Measurements from ENCODE around the gene TMEM176A.
"Not testable (repeated sequence)": the region's sequence is repeated elsewhere in the genome, so short reads cannot be mapped to it uniquely, and the experiment has no call there.

The TMEM176A gene

DNA sequence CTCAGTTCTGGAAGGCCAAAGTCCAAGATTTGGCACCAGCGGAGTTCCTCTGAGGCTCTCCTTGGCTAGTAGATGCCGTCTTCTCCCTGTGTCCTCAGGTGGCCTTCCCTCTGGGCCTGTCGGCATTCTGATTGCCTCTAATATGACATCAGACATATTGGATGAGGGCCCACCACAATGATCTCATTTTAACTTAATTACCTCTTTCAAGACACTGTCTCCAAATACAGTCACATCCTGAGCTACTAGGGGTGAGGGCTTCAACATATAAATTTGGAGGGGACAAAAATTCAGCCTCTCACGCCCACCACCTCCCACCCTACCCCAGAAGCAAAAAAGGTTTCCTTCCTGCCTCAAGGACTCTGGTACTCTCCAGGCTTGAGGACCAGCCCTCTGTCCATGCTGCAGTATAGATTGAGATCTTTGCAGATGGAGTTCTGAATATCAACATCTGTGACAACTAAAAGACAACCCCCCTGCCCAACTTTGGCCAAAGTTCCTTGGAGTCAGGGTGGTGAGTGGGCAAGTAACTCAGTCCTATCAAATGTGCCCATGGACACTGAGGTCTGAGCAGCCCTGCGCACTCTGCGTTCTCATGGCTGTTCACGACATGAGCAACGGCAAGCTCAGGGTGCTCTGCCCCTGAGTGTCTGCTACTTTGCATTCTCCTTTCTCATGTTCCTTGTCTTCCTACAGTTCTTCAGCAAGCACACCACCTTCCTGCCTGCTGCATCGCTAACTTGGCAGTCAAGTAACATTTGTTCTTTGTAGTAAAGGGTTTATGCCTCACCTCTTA, 11.9 kb upstream of the TMEM176A start:
- no peak for FAIRE-seq

GRCh38 chr7:150790416-150791075, 10.0 kb upstream of the TMEM176A start:
- FAIRE-seq: no peak

- no peak for FAIRE-seq
Measured at GRCh38 chr7:150791304-150791703, 9.3 kb upstream of the TMEM176A start.

DNA sequence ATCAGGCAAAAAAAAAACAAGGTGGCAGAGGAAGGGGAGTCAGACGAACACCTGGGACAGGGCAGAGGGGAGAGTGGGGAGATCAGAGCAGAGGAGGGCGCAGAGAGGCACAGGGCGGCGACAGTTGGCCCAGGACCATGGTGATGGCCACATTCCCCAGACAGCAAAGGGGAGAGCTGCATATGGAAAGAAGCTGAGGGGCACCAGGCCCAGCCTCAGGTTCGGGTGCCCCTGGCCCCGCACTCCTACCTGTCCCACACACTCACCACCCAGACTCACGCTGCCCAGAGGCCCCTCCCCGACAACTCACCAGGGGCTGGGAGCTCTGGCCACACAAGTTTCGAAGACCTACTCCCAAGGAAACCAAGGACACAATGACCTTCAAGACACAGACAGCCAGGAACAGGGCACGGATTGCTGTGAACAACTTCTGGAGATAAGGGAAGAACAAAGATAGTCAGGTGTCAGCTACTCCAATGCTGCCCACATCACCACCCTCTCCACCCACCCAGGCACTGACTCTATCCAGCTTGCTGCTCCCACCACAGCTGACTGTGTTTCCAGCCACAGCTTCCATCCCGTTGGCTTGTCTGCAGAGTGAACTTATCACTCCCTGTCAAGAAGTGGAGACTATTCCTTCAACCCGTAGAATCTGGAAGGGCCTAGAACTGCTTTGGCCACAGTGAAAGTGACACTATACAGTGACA, 8.7 kb upstream of the TMEM176A start:
- no peak for FAIRE-seq

DNA sequence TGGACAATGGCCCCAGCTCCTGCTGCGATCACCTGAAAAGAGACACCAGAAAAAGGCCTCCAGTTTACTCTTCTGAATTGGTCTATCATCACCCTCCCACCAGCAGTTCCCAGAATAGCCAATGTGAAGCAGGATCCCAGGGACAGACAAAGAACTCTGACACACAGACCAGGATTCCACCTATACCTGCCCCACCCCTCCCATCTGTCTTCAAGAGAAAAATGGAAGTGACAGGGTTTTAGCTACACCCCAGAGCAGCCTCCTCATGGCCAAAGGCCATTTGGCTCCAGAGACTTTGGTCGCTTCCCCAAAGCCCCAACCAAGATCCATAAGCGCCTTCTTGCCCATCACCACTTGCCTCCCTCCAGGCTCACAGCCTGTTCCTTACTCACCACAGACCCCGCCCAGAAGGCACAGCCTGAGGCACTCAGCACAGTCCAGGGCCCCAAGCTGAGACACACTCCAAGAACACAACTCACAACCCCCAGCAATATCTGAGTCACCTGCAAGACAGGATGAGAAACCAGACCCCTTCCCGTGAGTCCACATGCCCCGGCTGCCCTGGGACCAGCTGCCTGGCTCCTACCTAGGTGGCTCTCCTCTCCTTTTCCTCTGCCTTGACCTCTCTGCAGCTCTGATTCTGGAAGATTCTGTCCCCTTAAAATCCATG, 6.9 kb upstream of the TMEM176A start:
- FAIRE-seq: no peak

DNA sequence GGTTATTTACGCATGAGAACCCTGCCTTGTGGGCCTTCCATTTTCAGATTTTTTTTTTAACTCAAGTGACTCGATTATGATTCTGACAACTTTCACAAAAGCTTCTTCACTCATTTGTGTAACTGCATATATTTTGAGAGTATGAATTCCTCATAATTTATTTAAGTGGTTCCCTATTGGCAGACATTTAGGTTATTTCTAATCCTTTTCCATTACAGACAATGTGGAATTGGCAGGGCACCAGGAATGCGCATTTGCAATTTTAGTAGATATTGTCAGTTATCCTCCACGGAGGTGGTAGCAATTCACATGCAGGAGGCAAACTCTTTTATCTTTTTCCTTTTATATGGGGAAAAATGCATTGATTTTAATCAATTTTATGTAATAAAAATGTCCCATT, 2.9 kb upstream of the TMEM176A start:
- FAIRE-seq: no peak

DNA sequence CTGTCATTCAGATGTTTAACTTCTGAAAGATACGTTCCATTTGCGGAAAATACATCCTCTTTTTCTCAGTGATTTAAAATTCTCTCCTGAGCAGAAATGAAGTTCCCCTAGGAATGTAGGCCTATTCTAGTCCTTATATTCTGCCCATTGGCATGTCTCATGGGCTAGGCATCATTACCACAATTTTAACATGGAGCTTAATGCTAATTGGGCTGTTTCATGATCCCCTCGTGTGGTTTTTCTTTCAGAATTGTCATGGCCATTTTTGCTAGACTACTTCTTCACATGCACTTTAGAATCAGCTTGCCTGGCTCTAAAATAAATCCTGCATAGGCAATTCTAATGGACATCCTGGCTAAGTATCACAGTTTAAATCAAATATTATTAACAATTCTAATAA, 1.4 kb upstream of the TMEM176A start:
- FAIRE-seq: no peak

GRCh38 chr7:150799741-150800580, 608 bp upstream of the TMEM176A start, which contains the start of gene TMEM176B:
TSS of gene TMEM176B (minus strand) at chr7:150800364. CDS start at chr7:150796569, 3,795 bp downstream.
- FAIRE-seq: no peak

GRCh38 chr7:150801242-150801945, 825 bp downstream of the TMEM176A start:
- FAIRE-seq: no peak

DNA sequence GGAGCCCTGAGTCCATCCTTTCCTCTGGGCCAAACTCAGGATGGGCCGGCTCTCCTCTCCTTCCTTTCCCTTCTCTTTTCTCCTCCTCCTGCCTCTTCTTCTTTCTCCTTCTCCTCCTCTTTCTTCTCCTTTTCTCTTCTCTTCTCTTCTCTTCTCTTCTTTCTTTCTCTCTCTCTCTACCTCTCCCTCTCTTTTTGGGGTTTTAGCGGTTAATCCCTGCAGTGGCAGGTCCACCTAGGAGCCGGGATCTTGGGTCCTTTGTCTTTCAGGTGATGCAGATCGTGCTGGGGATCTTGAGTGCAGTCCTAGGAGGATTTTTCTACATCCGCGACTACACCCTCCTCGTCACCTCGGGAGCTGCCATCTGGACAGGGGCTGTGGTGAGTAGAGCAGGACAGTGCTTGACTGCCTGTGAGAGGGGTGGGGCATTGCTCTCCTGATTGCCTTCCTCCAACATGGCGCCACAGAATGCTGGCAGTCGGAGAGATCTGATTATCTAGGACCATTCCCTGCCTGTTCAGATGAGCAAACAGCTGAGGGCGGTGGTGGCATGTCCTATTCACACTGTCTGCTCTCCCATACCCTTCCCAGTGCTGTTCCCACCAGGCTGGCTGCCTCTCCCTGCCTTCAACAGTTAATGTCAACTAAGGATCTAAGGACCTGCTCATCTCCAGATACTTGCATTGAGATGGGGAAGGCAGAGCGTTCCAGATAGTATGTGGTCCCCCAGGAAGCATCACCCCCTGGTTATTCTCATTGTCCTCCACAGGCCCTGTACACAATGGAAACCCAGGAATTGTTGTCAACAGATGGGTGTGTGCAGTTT, 1.6 kb downstream of the TMEM176A start:
- no peak for FAIRE-seq

GRCh38 chr7:150803161-150803860, 2.7 kb downstream of the TMEM176A start:
- no peak for FAIRE-seq

- no peak for FAIRE-seq
Measured at GRCh38 chr7:150804802-150805201, 4.2 kb downstream of the TMEM176A start.

DNA sequence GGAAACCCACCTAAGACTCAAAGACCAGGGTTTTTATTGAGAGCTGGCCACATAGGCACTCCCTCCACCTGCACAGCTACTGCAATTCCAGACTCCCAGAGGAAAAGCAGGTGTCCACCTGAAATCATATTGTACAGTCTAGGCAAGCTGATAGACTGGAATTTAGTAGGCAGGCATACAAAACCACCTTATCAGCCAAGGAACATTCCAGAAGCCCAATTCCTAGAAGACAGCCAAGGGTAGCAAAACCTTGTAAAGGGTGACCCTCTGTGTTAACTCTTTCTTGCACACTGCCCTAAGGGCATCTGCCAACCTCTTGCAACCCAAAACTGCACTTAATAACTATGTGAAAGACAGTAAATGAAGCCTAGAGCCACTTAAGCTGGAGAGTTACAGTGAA, 5.3 kb downstream of the TMEM176A start:
- no peak for FAIRE-seq

- no peak for FAIRE-seq
Measured at GRCh38 chr7:150806454-150806853, 5.9 kb downstream of the TMEM176A start.

DNA sequence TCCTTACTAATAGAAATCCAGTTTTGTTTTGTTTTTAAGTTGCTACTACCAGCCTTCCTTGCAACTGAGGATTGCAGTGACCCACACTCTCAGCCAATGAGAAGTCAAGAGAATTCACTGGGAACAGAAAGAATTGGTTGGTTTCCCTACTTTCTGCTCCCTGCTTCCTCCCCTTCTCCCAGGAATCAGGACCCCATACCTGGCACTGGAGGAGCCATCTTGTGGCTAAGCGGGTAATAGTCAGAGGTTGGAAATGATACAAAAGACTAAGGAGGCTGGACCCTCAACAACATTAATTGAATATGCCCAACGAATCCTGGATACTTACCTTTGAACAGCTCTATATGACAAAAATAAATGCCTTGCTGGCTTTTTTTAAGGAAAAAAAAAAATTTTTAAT, 6.3 kb downstream of the TMEM176A start:
- FAIRE-seq: no peak

- not testable (repeated sequence) for FAIRE-seq
Measured at GRCh38 chr7:150807616-150808438, 7.3 kb downstream of the TMEM176A start.

- no peak for FAIRE-seq
Measured at GRCh38 chr7:150814328-150815001, 13.9 kb downstream of the TMEM176A start.

DNA sequence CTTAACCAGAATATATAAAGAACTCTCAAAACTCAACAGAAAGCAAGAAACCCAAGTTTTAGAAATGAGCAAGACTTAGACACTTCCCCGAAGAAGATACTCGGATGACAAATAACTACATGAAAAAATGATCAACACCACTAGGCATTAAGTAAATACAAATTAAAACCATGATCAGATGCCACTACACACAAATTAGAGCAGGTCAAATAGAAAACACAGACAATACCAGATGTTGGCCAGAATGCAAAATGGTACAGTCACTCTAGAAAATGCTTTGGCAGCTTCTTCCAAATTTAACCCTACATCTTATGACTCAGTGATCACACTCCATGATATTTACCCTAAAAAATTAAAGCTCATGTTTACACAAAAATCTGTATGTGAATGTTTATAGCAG, 18.4 kb downstream of the TMEM176A start:
- no peak for FAIRE-seq

Data from TTC549 (cell line).